HUES48 (cell line): ENCODE measurements around the gene ZSWIM7.

Experiments used
- H3K27ac ChIP-seq: one replicate; pipeline ENCODE4 v1.7.0; 2013; ENCODE audit warnings: low read depth, low read length, inconsistent platforms
- H3K27me3 ChIP-seq: 2 replicates; pipeline ENCODE4 v1.6.1; 2013; ENCODE audit warnings: mild to moderate bottlenecking, low read length; ENCODE audit not compliant: control insufficient read depth, insufficient read depth
- H3K36me3 ChIP-seq: 2 replicates; pipeline ENCODE4 v1.6.1; 2013; ENCODE audit warnings: low read length; ENCODE audit not compliant: control insufficient read depth, insufficient read depth
- H3K4me1 ChIP-seq: 2 replicates; pipeline ENCODE4 v1.6.1; 2013; ENCODE audit warnings: mild to moderate bottlenecking, low read length; ENCODE audit not compliant: control insufficient read depth, insufficient read depth
- H3K4me3 ChIP-seq: 2 replicates; pipeline ENCODE4 v1.5.1; 2013; ENCODE audit warnings: mild to moderate bottlenecking, low read depth, low read length
- H3K9ac ChIP-seq: 2 replicates; pipeline ENCODE4 v1.6.1; 2013; ENCODE audit warnings: mild to moderate bottlenecking, low read depth, low read length, moderate library complexity
- H3K9me3 ChIP-seq: 2 replicates; pipeline ENCODE4 v1.6.1; 2013; ENCODE audit warnings: low read length; ENCODE audit not compliant: control insufficient read depth, insufficient read depth

ZSWIM7 gene, protein sequence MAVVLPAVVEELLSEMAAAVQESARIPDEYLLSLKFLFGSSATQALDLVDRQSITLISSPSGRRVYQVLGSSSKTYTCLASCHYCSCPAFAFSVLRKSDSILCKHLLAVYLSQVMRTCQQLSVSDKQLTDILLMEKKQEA

DNA sequence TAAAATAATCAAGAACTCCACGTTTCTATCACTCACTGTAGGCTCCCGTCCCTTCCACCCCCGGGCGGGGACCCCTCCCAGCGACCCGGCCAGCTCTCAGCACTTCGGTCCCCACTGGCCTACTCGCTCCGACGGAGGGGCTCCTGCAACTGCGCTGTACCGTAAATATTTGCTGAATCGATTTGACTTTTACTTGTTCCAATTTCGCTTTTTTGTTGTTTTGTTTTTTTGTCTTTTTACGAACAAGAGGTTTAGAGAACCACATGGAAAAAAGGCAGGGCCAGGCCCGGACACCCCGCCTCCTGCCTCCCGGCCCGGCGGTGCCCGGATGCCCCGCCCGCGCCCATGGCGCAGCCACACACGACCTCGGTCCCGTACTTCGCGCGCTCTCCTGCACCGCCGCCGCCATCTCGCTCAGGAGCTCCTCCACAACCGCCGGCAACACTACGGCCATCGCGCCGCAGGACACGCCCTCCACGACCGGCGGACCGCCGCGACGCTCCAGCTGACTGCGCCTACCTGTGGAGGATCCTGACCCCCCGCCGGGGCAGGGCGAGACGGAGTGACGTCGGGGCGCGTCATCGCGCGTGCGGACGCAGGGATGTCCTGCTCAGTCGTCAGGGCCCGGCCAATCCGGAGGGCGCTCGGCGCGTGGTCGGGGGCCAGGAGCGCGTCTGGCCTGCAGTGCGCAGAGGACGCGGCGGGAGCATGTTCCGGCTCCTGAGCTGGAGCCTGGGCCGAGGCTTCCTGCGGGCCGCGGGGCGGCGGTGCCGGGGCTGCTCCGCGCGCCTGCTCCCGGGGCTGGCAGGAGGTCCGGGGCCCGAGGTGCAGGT lies at the start of gene ZSWIM7, which contains the start of gene TTC19:
TSS of gene ZSWIM7 (minus strand) at position 564 of the 833 bp plus-strand sequence. CDS start at position 454, 110 bp downstream.
TSS of gene TTC19 (plus strand) at position 684 of the 833 bp plus-strand sequence. CDS start at position 709, 25 bp downstream.
- H3K4me1 ChIP-seq: peaks cover 8% of the 10 kb centered on the region
- H3K4me3 ChIP-seq: peak within 1 kb of the TSS; percentile 94
- H3K27ac ChIP-seq: peak within 1 kb of the TSS; percentile 97
- peak within 1 kb of the TSS; percentile 94 for H3K9ac ChIP-seq
- H3K9me3 ChIP-seq: 0 out of 2 replicates have a peak, but pooled peaks cover 3% of the 10 kb centered on the region
- peaks cover 38% of the 10 kb centered on the region for H3K36me3 ChIP-seq
- H3K27me3 ChIP-seq: no peaks in the 10 kb centered on the region

DNA sequence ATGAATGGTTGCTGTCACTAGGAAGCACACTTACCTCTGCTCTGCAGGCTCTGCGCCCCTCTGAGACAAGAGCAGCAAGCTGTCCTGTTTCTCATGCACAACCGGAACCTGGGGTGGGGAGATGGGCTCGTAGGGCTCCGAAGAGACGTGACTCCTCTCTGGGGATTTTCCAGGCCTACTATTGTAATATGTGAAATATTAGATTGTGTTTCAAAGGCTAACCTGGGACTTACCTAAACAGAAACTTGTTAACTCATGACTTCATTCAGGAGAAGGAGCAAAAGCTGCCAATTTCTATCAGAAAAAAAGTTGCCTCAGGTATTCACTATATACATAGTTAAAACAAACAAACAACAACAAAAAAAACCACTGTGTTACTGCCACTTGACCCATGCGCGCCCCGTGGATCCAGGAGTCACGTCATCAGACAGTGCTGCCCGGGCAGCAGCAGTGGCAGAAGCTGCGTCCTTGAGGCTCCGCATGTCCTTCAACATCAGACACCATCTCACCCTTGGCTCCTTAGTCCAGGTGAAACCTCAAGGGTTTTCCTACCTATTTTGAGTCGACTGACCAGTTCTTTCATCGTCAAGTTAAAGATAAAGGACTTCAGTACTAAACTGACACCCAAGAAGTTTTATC lies 49.4 kb upstream of the ZSWIM7 start:
- Histone ChIP-seq H3K9ac (no peak overlapping the region), H3K27me3 (no peaks in the 10 kb centered on the region), H3K36me3 (peaks cover 55% of the 10 kb centered on the region), H3K4me1 (peaks cover 12% of the 10 kb centered on the region; the same call in 1 of the 2 replicates), H3K4me3 (no peak overlapping the region), H3K27ac (no peak overlapping the region), H3K9me3 (no peaks in the 10 kb centered on the region)

DNA sequence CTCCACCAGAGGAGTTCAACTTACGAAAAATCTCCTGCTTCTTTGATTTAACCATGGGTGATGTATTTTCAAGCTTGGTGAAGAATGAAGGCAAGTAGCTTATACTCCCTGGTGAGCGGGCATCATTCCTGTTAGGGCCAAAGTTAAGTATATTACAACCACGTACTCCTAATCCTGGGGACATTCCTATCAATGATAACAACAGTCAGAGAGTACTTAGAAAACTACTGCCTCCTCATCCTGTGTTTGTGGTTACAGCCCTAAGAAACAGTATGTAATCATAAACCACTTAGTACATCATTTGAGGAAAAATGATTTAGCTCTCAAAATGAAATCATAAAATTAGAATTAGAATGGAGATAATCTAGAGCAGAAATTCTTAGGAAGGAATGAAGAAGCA lies 47.5 kb upstream of the ZSWIM7 start:
- Histone ChIP-seq H3K27ac (no peak overlapping the region), H3K4me1 (peaks cover 12% of the 10 kb centered on the region; the same call in 1 of the 2 replicates), H3K4me3 (no peak overlapping the region), H3K27me3 (no peaks in the 10 kb centered on the region), H3K9me3 (no peaks in the 10 kb centered on the region), H3K9ac (no peak overlapping the region), H3K36me3 (peaks cover 61% of the 10 kb centered on the region)

DNA sequence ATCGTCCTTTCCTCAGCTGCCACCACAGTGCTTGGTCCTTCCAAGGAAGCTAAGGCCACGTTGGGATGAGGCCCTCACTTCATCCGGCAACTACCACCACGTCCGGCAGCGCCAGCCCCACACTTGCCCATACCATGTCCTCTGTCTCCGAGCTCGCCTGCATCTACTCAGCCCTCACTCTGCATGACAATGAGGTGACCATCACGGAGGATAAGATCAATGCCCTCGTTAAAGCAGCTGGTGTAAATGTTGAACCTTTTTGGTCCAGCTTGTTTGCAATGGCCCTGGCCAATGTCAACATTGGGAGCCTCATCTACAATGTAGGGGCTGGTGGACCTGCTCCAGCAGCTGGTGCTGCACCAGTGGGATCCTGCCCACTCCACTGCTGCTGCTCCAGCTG lies 45.0 kb upstream of the ZSWIM7 start:
- Histone ChIP-seq H3K4me1 (peaks cover 12% of the 10 kb centered on the region; the same call in 1 of the 2 replicates), H3K36me3 (peaks cover 76% of the 10 kb centered on the region), H3K27me3 (no peaks in the 10 kb centered on the region), H3K9ac (no peak overlapping the region), H3K4me3 (no peak overlapping the region), H3K9me3 (no peaks in the 10 kb centered on the region), H3K27ac (no peak overlapping the region)

DNA sequence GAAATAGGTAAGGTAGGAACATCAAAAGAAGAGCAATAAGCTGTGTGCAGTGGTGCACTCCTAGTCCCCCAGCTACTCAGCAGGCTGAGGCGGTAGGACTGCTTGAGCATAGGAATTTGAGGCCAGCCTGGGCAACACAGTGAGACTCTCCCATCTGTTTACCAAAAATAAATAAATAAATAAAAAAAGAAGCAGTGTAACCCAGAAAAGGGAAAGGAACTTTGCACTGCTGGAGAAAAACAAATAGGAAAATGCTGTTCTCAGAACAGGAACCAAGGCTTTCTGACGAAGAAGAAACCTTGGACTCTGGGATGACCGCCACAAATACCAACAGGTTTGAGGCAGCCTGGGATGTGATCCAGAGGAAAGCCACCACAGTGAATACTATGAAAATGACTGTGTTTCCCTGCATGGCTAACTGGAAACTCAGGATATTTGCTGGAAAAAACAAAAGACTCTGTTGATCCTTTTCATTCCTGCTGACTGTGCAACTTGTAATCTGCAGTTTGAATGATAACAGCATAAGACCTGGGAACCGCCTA lies 41.3 kb upstream of the ZSWIM7 start:
- no peak overlapping the region for H3K9ac ChIP-seq
- peaks cover 78% of the 10 kb centered on the region for H3K36me3 ChIP-seq
- no peaks in the 10 kb centered on the region for H3K27me3 ChIP-seq
- no peak overlapping the region for H3K4me3 ChIP-seq
- H3K9me3 ChIP-seq: no peaks in the 10 kb centered on the region
- no peak overlapping the region for H3K27ac ChIP-seq
- H3K4me1 ChIP-seq: peaks cover 18% of the 10 kb centered on the region; the same call in 1 of the 2 replicates

DNA sequence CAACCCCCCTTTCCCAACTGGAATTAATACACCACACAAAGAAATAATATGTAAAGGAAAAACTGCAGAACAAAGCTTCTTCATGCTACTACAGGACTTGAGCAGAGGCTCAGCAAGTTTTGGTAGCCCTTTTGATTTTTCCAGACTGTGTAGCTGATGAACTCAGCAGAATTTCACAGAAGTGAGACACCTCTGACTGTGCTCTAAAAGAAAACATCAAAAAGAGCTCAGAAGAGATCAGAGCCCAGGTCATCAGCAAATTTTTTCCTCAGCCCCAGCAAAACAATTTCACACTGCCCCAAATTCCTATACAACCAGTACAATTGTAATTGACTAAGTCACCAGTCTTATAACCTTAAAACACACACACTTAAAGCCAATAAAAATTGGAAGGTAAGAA lies 38.1 kb upstream of the ZSWIM7 start:
- 0 out of 2 replicates have a peak, but pooled peaks cover 6% of the 10 kb centered on the region for H3K4me1 ChIP-seq
- peaks cover 88% of the 10 kb centered on the region for H3K36me3 ChIP-seq
- H3K9me3 ChIP-seq: no peaks in the 10 kb centered on the region
- no peak overlapping the region for H3K9ac ChIP-seq
- no peak overlapping the region for H3K27ac ChIP-seq
- H3K4me3 ChIP-seq: no peak overlapping the region
- no peaks in the 10 kb centered on the region for H3K27me3 ChIP-seq

DNA sequence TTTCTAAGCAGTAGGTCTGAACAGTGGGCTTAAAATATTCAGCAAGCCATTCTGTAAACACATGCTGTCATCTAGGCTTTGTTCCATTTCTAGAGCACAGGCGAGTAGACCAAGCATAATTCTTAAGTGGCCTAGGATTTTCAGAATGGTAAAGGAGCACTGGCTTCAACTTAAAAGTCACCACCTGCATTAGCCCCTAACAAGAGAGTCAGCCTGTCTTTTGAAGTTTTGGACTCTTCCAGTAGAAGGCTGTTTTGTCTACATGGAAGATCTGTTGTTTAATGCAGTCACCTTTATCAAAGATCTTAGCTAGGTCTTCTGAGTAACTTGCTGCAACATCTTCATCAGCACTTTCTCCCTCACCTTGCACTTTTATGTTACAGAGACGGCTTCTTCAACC lies 36.8 kb upstream of the ZSWIM7 start:
- Histone ChIP-seq H3K4me3 (no peak overlapping the region), H3K27ac (no peak overlapping the region), H3K36me3 (peaks cover 94% of the 10 kb centered on the region), H3K4me1 (0 out of 2 replicates have a peak, but pooled peaks cover 6% of the 10 kb centered on the region), H3K27me3 (no peaks in the 10 kb centered on the region), H3K9me3 (no peaks in the 10 kb centered on the region), H3K9ac (no peak overlapping the region)

DNA sequence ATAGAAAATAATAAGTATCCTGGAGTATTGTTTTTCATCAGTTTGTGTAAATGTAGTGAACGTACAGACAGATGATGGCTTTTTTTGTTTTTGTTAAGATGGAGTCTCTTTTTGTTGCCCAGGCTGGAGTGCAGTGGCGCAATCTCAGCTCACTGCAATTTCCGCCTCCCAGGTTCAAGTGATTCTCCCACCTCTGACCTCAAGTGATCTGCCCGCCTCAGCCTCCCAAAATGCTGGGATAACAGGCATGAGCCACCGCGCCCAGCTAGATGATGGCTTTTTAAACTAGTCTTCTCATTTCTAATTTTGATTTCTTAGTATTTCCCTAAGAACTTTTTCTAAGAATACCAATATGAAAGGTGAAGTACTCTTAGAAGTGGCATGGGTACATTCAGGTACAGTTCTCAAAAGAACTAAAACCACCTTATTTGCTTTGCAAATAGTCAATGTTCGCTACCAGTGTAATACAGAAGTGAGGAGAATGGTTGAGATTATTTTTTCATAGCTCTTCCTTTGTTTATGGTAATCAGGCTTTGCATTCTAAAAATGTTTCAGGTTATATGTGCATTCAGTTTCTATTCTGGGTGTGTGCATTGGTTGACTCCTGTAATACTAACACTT lies 34.3 kb upstream of the ZSWIM7 start:
- Histone ChIP-seq H3K27me3 (no peaks in the 10 kb centered on the region), H3K9ac (no peak overlapping the region), H3K27ac (no peak overlapping the region), H3K4me3 (no peak overlapping the region), H3K9me3 (no peaks in the 10 kb centered on the region), H3K36me3 (peaks cover 98% of the 10 kb centered on the region), H3K4me1 (0 out of 2 replicates have a peak, but pooled peaks cover 6% of the 10 kb centered on the region)

DNA sequence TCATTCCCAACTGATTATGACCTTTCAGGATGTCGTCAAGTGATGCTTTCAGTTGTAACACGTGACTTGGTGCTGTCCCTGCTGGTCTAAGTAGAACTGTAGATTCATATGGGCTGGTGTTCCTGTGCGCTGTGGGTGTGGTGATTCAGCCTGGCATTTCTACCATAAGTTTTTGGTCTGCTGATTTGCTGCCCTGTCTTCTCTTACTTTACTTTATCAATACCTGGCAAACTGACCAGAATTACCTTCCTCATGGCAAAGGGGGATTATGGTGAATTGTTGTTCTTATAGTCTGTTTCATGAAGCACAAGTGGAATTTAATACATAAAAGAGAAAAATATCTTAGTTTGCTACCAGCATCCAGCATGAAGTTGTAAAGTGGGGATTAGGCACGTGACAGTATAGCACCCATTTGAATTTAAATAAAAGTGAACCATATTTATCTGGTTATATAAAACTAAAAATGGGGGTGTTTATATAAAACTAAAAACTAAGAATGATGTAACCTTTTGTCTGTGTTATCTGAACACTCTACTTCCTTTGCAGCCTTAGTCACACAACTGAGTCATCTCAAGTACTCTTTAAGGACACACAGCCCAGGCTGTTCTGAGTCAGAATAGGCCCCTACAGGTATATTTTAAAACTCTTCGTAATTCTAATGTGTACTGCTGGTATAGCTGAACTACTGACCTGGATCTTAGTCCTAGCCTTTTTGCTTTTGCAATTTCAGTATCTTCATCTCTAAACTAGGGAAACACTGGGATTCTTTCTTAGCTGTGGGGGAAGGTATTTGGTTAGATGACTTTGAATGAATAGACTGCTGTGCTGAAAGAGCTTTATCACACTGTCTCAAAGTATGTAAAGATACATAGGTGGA lies 28.4 kb upstream of the ZSWIM7 start:
- Histone ChIP-seq H3K27ac (peak overlapping the region; percentile 79), H3K36me3 (peaks cover 96% of the 10 kb centered on the region), H3K4me1 (peaks cover 5% of the 10 kb centered on the region; the same call in 1 of the 2 replicates), H3K9ac (no peak overlapping the region), H3K27me3 (no peaks in the 10 kb centered on the region), H3K9me3 (no peaks in the 10 kb centered on the region), H3K4me3 (no peak overlapping the region)

DNA sequence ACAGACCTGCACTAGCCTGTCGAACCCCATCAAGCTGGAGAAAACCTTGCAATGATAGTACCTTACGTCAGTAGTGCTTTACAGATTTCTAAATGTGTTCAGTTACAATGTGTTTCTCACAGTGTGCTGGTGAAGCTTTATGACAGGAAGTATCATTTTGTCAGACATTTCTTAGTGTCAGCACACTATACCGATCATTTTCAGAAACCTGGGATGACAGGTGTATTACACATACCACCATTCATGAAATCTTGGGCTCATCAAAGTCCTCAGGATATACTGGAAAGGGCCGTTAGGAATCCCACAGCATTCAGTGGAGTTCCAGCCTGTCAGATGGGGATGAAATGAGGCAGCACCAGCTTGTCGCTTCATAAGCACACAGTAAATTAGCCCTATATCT lies 27.4 kb upstream of the ZSWIM7 start:
- Histone ChIP-seq H3K27ac (no peak overlapping the region), H3K27me3 (no peaks in the 10 kb centered on the region), H3K9ac (no peak overlapping the region), H3K4me1 (peaks cover 5% of the 10 kb centered on the region; the same call in 1 of the 2 replicates), H3K4me3 (no peak overlapping the region), H3K9me3 (no peaks in the 10 kb centered on the region), H3K36me3 (peaks cover 96% of the 10 kb centered on the region)
